Renal cortex interstitium (tissue), 11 donors: ENCODE results near the gene RPL28. TPM values are rescaled to one million over a fixed set of nuclear protein-coding genes. Genes with fewer than 3 reads are reported as not detected.

ENCODE experiments used
- DNase-seq, 11 donors: peaks; one replicate each; pipeline ENCODE4 v3.0.0-alpha.2; 2013; ENCODE audit warnings: low read depth in 9 of 11, low spot score in 4 of 11; ENCODE audit errors: extremely low read depth in 1 of 11
- polyA plus RNA-seq, 3 donors: library from polyadenylated mRNA; unstranded; fragments of 120-200 nt; gene quantifications; one replicate each; pipeline ENCODE4 v1.2.1, GENCODE V29; 2013; ENCODE audit not compliant: insufficient read length in 3 of 3

Gene RPL28
- polyA plus RNA-seq, 3 donors: 762 to 1,286 (median 1,213) TPM

GRCh38 chr19:55347442-55348009 lies 38.2 kb upstream of the RPL28 start:
- no peak for DNase-seq

- no peak for DNase-seq
Measured at GRCh38 chr19:55348317-55349034, 37.3 kb upstream of the RPL28 start.

- no peak for DNase-seq
Measured at GRCh38 chr19:55350620-55351315, 35.0 kb upstream of the RPL28 start.

GRCh38 chr19:55352040-55352439 lies 33.7 kb upstream of the RPL28 start:
- DNase-seq: no peak

- no peak for DNase-seq
Measured at GRCh38 chr19:55352549-55353145, 33.1 kb upstream of the RPL28 start.

GRCh38 chr19:55353356-55353802 lies 32.4 kb upstream of the RPL28 start:
- DNase-seq: no peak

- no peak for DNase-seq
Measured at GRCh38 chr19:55353803-55354697, 31.7 kb upstream of the RPL28 start.

- no peak for DNase-seq
Measured at GRCh38 chr19:55354698-55355212, 31.0 kb upstream of the RPL28 start, which contains the start of gene COX6B2. COX6B2 (minus strand) TSS chr19:55354719; CDS start chr19:55354521, 198 bp downstream.

- DNase-seq: no peak
Measured at GRCh38 chr19:55355213-55355821, 30.4 kb upstream of the RPL28 start.

- no peak for DNase-seq
Measured at GRCh38 chr19:55358493-55358892, 27.2 kb upstream of the RPL28 start.

GRCh38 chr19:55358943-55359908 lies 26.5 kb upstream of the RPL28 start:
- DNase-seq: no peak

GRCh38 chr19:55360902-55361301 lies 24.8 kb upstream of the RPL28 start:
- DNase-seq: no peak

- DNase-seq: no peak
Measured at GRCh38 chr19:55362174-55362989, 23.4 kb upstream of the RPL28 start.

- DNase-seq: no peak
Measured at GRCh38 chr19:55362990-55363716, 22.6 kb upstream of the RPL28 start, which contains the start of gene GARIN5B. GARIN5B (minus strand) TSS chr19:55363260; CDS start chr19:55363066, 194 bp downstream.

- no peak for DNase-seq
Measured at GRCh38 chr19:55365245-55365644, 20.5 kb upstream of the RPL28 start.

GRCh38 chr19:55365964-55366363 lies 19.8 kb upstream of the RPL28 start:
- no peak for DNase-seq
